ENCODE results near the gene NDUFS1. TPM values are rescaled to one million over a fixed set of nuclear protein-coding genes. Genes with fewer than 3 reads are reported as not detected.
"Not testable (repeated sequence)": the region's sequence is repeated elsewhere in the genome, so short reads cannot be mapped to it uniquely, and the experiment has no call there.

Gene NDUFS1
- total and polyA plus RNA-seq, 2 donors = 45.2 to 84.6 TPM

- Histone ChIP-seq H3K36me3 (ENCODE audit: insufficient read depth) (peaks cover 1% of the 10 kb centered on the region), H3K27ac (ENCODE audit: low read depth) (no peak overlapping the region), H3K4me1 (ENCODE audit: insufficient read depth) (no peaks in the 10 kb centered on the region), H3K4me3 (ENCODE audit: low read depth, low read length) (no peak overlapping the region)
- WGBS = 87% methylated on average over 7 of the region's 7 CpGs
- DNase-seq (ENCODE audit: extremely low spot score) = no peak
These were observed 50.5 kb downstream of the NDUFS1 start for GRCh38 chr2:206108713-206109112.

GRCh38 chr2:206105541-206105940 lies 53.7 kb downstream of the NDUFS1 start:
- WGBS = 94% methylated on average over 5 of the region's 5 CpGs
- no peak for DNase-seq (ENCODE audit: extremely low spot score)
- no peak overlapping the region for H3K27ac ChIP-seq (ENCODE audit: low read depth)
- no peaks in the 10 kb centered on the region for H3K4me1 ChIP-seq (ENCODE audit: insufficient read depth)
- peaks cover 3% of the 10 kb centered on the region for H3K36me3 ChIP-seq (ENCODE audit: insufficient read depth)
- H3K4me3 ChIP-seq (ENCODE audit: low read depth, low read length) = no peak overlapping the region

DNA sequence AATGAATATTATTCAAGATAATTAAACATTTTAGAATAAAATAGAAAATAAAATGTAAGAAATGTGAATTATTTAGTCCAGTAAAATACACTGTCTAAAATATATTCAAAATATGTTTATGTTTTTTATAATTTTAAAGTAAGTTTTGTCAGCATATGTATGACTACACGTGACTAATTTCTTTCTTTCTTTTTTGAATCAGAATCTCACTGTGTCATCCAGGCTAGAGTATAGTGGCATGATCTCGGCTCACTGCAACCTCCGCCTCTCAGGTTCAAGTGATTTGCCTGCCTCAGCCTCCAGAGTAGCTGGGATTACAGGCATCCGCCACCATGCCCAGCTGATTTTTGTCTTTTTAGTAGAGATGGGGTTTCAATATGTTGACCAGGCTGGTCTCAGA lies 54.2 kb downstream of the NDUFS1 start:
- DNase-seq (ENCODE audit: extremely low spot score) = no peak
- 96% methylated on average over 4 of the region's 4 CpGs for WGBS
- no peaks in the 10 kb centered on the region for H3K4me1 ChIP-seq (ENCODE audit: insufficient read depth)
- no peak overlapping the region for H3K4me3 ChIP-seq (ENCODE audit: low read depth, low read length)
- H3K27ac ChIP-seq (ENCODE audit: low read depth) = no peak overlapping the region
- H3K36me3 ChIP-seq (ENCODE audit: insufficient read depth) = peaks cover 3% of the 10 kb centered on the region

- not testable (repeated sequence) for H3K4me1 ChIP-seq (ENCODE audit: insufficient read depth); H3K27ac ChIP-seq (ENCODE audit: low read depth); DNase-seq (ENCODE audit: extremely low spot score); H3K4me3 ChIP-seq (ENCODE audit: low read depth, low read length); H3K36me3 ChIP-seq (ENCODE audit: insufficient read depth)
- WGBS = 95% methylated on average over 19 of the region's 19 CpGs
These were observed 60.4 kb downstream of the NDUFS1 start for GRCh38 chr2:206098872-206099271.

GRCh38 chr2:206098471-206098870 lies 60.8 kb downstream of the NDUFS1 start:
- H3K4me1 ChIP-seq (ENCODE audit: insufficient read depth) = no peaks in the 10 kb centered on the region
- no peak for DNase-seq (ENCODE audit: extremely low spot score)
- H3K36me3 ChIP-seq (ENCODE audit: insufficient read depth) = peaks cover under 1% of the 10 kb centered on the region
- H3K4me3 ChIP-seq (ENCODE audit: low read depth, low read length) = no peak overlapping the region
- no peak overlapping the region for H3K27ac ChIP-seq (ENCODE audit: low read depth)
- WGBS = 97% methylated on average over 9 of the region's 9 CpGs

- no peak for DNase-seq (ENCODE audit: extremely low spot score)
- Histone ChIP-seq H3K4me1 (ENCODE audit: insufficient read depth) (no peaks in the 10 kb centered on the region), H3K36me3 (ENCODE audit: insufficient read depth) (no peaks in the 10 kb centered on the region), H3K4me3 (ENCODE audit: low read depth, low read length) (no peak overlapping the region), H3K27ac (ENCODE audit: low read depth) (no peak overlapping the region)
- 97% methylated on average over 2 of the region's 2 CpGs for WGBS
These were observed 62.4 kb downstream of the NDUFS1 start for GRCh38 chr2:206096876-206097275.

DNA sequence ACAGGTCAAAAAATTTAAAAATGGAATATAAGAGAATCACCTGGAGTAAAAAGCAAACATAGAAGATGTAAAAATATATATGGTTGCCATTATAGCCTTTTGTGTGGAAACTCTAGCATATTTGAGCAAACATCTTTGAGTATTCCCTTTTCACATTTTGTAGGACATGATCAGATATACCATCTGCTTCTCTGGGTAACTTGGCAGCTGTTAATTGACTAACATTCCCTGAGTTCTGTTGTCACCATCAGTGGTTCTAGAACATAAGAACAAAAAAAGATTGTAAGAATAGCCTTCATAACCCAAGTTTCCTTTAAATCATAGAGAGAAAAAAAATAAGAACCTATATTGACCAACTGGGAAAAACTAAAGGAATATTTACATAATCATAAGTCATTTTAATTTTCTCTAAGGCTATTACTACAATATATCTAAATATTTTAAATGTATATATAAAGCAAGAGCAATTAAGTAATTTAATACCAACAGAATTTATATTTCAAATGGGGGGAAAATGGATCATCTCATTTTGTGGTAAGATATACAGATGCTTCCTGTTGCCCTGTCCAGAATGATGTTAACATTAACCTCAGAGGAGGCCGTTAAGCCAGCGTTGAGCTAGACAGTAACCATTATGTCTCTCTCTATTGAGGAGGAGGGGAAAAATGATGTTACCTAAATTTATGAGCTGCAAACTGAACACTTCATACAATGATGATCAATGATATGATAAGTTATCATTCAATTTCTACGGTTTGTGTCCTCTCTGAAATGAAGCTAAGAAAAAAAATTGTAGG lies 63.5 kb downstream of the NDUFS1 start:
- no peaks in the 10 kb centered on the region for H3K36me3 ChIP-seq (ENCODE audit: insufficient read depth)
- H3K4me3 ChIP-seq (ENCODE audit: low read depth, low read length) = no peak overlapping the region
- WGBS = 44% methylated on average over 3 of the region's 3 CpGs
- H3K4me1 ChIP-seq (ENCODE audit: insufficient read depth) = no peaks in the 10 kb centered on the region
- no peak for DNase-seq (ENCODE audit: extremely low spot score)
- H3K27ac ChIP-seq (ENCODE audit: low read depth) = no peak overlapping the region

- WGBS = 92% methylated on average over 2 of the region's 2 CpGs
- Histone ChIP-seq H3K36me3 (ENCODE audit: insufficient read depth) (no peaks in the 10 kb centered on the region), H3K27ac (ENCODE audit: low read depth) (no peak overlapping the region), H3K4me3 (ENCODE audit: low read depth, low read length) (no peak overlapping the region), H3K4me1 (ENCODE audit: insufficient read depth) (no peaks in the 10 kb centered on the region)
- no peak for DNase-seq (ENCODE audit: extremely low spot score)
These were observed 66.9 kb downstream of the NDUFS1 start for GRCh38 chr2:206092297-206092696.

DNA sequence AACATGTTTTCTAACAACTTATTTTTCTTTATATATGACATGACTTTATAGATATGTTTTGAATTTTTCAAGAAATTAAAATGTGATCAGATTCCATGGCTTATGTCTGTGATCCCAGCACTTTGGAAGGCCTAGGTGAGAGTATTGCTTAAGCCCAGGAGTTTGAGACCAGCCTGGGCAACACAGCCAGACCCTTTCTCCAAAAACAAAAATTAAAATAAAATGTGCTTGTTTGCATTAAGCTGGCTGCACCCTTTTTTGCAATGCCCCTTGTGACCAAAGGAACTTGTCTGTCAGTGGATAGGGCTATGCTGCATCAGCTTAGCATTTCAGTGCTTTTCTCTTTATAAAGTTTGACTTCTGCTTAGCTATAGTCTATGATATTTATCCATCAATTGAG lies 71.0 kb downstream of the NDUFS1 start:
- Histone ChIP-seq H3K36me3 (ENCODE audit: insufficient read depth) (no peaks in the 10 kb centered on the region), H3K27ac (ENCODE audit: low read depth) (no peak overlapping the region), H3K4me3 (ENCODE audit: low read depth, low read length) (no peak overlapping the region), H3K4me1 (ENCODE audit: insufficient read depth) (no peaks in the 10 kb centered on the region)
- no peak for DNase-seq (ENCODE audit: extremely low spot score)

DNA sequence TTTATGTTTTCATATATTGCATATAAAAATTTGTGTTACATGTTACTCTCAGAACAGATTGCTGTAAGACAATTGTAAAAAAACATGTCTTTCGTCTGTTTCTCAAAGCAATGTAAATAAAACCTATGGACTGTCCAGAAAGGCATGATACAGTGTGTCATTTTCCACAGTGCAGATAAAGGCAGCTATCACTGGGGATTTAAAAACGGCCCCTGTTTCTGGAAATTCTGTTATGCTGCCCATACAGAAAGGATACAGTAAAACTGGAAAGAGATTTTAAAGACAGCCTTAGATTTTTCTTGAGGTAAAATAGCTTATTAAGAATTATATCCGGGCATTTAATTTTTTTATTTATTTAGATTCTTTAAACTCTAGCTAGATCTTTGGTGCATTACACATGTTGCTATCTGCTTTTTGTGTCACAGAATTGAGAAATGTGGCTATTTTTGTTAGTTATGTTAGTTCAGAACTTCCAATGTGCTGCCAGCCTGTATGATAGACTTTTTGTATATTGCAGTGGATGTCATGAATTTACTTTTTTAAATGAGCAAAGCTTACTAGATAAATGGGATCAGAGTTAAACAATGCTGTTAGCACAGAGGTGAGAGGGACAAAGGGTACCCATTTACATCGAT lies 72.4 kb downstream of the NDUFS1 start:
- Histone ChIP-seq H3K4me3 (ENCODE audit: low read depth, low read length) (peak overlapping the region; percentile 48), H3K4me1 (ENCODE audit: insufficient read depth) (no peaks in the 10 kb centered on the region), H3K36me3 (ENCODE audit: insufficient read depth) (no peaks in the 10 kb centered on the region), H3K27ac (ENCODE audit: low read depth) (peak overlapping the region; percentile 67)
- WGBS = under 1% methylated on average over 4 of the region's 4 CpGs
- no peak for DNase-seq (ENCODE audit: extremely low spot score)

GRCh38 chr2:206085742-206086445 lies 73.3 kb downstream of the NDUFS1 start, which contains the start of gene INO80D:
INO80D (minus strand) TSS chr2:206086174; CDS start chr2:206063016, 23,158 bp downstream.
- Histone ChIP-seq H3K4me1 (ENCODE audit: insufficient read depth) (no peaks in the 10 kb centered on the region), H3K4me3 (ENCODE audit: low read depth, low read length) (peak within 1 kb of the TSS; percentile 94), H3K27ac (ENCODE audit: low read depth) (peak within 1 kb of the TSS; percentile 99), H3K36me3 (ENCODE audit: insufficient read depth) (no peaks in the 10 kb centered on the region)
- peak; percentile 72 for DNase-seq (ENCODE audit: extremely low spot score)
- under 1% methylated on average over 39 of the region's 39 CpGs for WGBS

DNA sequence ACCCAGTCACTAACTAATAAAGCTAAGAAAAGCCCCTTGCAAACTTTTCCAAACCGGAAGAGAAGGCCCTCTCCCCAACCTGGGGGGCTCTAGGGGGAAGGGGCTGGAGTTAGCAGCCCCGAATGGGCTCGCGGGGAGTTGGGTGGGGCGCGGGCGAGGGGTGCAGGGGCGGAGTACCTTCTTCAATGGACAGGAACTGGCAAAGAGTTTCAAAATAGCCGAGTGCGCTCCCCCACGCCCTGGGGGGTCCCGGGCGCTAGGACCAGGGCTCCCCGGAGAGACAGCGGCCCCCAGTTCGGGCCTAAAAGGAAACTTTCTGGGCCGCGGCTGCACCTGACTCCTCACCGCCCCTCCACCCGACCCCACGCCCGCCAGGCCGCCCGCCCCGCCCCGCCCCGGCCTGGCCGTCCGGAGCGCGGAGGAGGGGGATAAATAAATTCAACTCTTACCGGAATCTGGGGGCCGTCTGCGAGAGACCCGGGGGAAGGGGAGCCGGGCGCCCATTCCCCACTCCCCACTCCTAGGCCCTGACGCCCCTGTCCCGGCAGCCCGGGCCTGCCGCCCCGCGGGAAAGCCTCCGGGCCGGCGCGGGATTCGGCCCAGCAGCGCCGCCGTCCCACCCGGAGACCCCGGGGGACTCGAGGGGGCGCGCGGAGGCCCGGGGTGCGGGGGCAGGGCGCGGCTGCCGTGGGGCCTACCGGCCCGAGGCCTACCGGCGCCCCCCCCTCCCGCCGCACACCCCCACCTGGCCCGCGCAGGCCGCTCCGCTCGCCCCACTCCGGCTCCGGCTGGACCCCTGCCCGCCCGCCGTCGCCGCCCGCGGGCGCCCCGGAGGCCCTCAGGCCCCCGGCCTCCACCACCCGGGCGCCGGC lies 74.1 kb downstream of the NDUFS1 start:
- Histone ChIP-seq H3K4me3 (ENCODE audit: low read depth, low read length) (peak overlapping the region; percentile 94), H3K27ac (ENCODE audit: low read depth) (peak overlapping the region; percentile 99), H3K36me3 (ENCODE audit: insufficient read depth) (no peaks in the 10 kb centered on the region), H3K4me1 (ENCODE audit: insufficient read depth) (no peaks in the 10 kb centered on the region)
- 1% methylated on average over 88 of the region's 88 CpGs for WGBS
- DNase-seq (ENCODE audit: extremely low spot score) = no peak

- WGBS = 0% methylated on average over 10 of the region's 10 CpGs
These were observed 74.8 kb downstream of the NDUFS1 start for GRCh38 chr2:206084439-206084869.

More at GRCh38 chr2:206084439-206084869, 74.8 kb downstream of the NDUFS1 start:
- no peak for DNase-seq (ENCODE audit: extremely low spot score)
- H3K4me3 ChIP-seq (ENCODE audit: low read depth, low read length) = peak overlapping the region; percentile 94
- no peaks in the 10 kb centered on the region for H3K36me3 ChIP-seq (ENCODE audit: insufficient read depth)
- no peaks in the 10 kb centered on the region for H3K4me1 ChIP-seq (ENCODE audit: insufficient read depth)
- H3K27ac ChIP-seq (ENCODE audit: low read depth) = peak overlapping the region; percentile 99

All from urinary bladder (tissue), 4 donors.